ENCODE data around the gene CBFA2T3. TPM values are rescaled to one million over a fixed set of nuclear protein-coding genes. Genes with fewer than 3 reads are reported as not detected.
"Not testable (repeated sequence)": the region's sequence is repeated elsewhere in the genome, so short reads cannot be mapped to it uniquely, and the experiment has no call there.

The CBFA2T3 gene
- total RNA-seq, 1 donor from 2014 or later = 1.9 TPM

DNA sequence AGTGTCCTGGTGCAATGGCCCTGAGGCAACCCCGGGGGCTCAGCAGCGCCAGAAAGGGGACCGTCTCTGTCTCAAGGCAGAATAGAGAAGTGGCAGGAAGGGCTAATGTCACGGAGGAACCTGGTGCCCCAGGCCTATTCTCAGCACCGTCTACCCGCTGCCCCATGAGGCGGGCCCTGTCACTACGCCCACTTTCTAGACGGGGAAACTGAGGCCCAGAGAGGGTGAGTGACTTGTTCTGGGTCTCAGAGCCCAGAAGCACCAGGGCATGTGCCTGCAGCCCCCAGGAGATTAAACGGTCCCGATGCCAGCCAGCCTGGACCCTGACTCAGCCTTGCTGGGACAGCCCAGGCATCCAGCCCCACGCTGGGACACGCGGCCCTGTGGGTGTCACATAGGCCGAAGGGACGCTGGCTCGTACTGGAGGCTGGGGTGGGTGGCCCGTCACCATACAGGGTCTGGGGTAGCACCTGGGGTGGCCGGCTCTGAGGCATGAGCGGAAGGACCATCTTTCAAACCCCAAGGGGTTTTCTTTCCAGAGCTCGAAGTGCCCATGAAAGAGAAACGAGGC lies 70.4 kb downstream of the CBFA2T3 start:
- DNase-seq = no peak

DNA sequence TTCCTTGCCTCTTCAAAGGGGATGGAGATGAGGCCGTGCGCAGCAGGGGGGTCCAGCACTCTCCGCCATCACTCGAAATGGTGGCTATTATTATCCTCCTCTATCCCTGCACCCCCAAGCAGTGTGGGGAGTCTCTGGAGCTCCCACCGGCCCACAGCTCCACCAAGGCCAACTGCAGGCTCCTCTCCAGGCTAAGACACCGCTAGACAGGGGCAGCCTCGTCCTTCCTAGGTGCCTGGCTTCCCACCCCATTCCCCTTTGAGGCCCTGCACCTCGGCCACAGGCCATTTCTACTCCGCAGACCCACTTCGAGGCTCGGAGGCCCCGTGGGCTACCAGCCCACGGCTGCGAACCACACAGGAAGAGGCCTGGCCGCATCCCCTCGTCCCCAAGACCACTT lies 71.0 kb downstream of the CBFA2T3 start:
- DNase-seq = no peak

DNA sequence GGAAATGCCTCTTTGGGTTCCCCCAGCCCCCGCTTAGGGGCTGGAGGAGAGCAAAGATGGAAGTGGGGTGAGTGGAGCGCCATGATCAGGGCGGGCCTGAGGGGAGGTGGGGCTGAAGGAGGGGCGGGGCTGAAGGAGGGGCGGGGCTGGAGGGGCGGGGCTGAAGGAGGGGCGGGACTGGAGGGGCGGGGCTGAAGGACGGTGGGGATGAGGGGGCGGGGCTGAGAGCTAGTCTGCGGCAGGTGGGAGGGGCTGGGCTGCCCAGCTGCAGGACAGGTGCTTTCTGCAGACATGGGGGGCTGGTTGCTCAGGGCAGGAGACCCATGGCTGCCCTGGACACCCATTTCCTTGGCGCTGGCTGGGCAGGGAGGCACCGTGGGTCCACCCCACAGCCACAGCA lies 71.4 kb downstream of the CBFA2T3 start:
- no peak for DNase-seq

DNA sequence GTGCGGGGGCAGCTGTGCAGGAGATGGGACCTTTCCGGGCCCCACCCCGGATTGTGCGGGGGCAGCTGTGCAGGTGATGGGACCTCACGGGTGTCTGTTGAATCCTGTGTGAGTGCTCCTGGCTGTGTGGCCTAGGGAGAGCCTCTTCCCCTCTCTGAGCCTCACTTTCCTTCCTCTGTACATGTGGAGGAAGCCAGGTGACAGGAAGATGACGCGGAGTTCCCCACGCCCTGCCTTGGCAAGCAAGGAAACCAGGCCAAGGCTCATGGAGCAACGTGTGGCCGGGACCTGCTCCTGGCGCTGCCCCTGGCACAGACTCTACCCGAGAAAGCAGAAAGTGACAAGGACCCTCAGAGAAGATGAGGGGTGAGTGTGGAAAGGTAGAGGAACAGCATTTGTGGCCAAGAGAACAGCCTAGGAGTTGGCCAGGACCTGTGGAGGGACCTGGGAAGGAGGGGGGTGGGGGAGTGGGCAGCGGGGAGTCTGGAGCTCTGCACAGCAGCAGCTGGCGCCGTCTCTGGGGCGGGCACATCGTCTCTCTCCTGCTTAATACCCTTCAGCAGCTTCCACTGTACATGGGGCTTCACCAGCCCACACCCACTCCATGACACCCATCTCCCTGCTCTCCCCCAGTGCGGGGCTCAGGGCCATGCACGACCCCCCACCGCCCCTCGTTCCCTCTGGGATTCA lies 72.2 kb downstream of the CBFA2T3 start:
- DNase-seq = no peak

DNA sequence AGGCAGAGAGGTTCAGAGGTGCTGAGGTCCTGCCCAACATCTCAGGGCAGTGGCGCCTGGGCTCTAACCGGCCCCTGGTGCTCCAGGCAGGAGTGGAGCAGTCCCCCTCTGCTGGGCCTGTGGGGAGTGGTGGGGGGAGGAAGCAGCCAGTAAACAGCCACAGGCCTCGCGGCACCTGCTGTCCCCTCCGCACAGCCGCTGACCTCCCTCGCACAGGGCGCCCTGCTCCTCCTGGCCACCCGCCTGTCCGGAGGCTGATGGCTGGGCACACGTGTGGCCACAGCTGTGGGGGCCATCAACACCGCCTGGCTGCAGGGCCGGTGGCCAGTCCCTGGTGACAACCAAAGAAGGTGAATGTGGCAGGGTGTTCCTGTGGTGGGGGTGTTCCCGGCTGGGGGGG lies 73.7 kb downstream of the CBFA2T3 start:
- DNase-seq = no peak

DNA sequence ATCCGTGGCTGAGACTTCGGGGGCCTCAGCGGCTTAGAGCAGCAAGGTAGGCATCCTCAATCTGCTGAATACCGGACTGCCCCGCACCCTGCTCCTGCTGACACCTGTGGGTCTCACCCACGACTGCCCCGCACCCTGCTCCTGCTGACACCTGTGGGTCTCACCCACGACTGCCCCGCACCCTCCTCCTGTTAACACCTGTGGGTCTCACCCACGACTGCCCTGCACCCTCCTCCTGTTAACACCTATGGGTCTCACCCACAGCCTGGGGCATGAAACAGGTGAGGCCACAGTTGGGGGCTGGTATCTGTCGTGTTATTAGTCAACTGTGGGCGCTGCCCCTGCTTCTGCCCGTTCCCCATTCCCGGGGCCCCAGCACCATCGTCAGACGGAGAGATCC lies 74.3 kb downstream of the CBFA2T3 start:
- DNase-seq = no peak

DNA sequence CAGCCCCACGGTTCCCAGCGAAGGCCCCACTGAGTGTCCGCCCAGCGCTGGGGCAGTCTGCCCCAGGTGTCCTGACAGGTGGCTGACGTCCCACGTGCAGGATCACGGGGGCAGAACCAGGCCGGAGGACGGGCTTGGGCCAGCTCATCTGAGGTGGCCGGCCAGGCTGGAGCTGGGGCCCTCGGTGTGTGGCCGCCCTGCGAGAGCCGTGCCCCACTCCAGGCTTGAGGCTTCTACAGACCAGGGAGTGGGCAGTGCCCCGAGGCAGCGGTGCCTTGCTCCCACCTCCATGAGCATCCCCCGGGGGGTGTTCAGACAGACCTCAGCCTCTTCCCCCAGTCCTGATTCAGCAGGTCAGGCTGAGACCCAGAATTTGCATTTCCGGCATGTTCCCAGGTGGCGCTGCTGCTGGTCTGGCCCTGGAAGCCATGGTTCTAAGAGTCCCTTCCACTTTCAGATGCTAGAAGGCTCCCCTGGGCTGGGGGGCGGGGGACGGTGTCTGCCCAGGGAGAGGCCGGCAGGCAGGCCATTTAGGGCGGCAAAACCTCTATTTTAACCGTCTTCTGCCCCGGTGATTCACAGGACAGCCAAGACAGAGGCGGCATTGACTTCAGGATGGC lies 75.2 kb downstream of the CBFA2T3 start:
- DNase-seq = no peak

DNA sequence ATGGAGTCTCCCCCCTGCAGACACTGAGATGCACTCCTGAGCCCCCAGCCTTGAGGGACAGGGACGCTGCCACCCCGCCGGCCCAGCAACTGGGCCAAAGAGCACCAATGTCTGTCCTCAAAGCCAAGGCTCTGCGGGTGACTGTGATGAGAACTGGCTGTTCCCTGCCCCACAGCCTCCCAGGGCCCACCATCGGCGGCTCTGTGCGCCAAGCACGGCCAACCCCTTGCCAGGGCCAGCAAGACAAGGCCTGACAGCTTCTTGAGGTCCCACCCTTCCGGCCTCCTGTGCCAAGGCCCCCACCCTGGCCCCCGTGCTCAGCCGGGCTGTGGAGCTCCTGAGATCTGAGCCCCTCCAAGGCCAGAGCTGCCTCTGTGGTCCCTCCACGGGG lies 76.3 kb downstream of the CBFA2T3 start:
- no peak for DNase-seq

DNA sequence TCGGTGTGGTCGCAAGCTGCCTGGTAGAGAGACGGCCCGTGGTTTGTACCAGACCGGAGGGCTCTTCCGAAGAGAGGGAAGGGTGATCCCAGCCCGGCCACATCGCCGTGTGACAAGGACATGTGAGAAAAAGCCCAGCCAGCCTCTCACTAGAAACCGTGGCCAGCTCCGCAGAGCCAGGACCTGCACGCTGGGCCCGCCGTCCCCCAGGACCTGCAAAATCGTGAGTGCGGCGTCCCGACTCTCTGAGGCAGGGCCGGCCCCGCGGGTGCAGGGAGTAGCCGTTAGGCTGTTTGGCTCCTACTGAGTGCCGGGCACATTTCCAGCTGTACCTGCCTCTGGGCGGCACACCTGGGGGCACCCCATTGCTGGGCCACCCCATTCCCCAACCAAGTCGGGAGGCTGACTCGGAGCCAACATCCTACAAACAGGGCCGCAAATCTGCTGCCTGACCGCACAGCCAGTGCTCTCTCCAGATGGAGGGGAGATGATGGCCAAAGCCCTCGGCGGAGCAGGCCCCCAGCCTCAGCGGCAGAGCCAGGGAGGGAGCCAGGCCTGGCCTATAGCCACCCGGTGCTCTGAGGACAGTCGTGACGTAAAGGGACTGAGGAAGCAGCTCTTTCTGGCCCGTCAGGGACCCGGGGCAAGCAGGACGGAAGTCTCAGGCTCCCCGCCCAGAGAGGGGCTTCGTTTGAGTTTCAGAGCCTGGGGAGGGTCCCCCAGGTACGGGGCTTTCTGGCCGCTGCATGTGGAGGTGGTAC lies 76.9 kb downstream of the CBFA2T3 start:
- DNase-seq = no peak

DNA sequence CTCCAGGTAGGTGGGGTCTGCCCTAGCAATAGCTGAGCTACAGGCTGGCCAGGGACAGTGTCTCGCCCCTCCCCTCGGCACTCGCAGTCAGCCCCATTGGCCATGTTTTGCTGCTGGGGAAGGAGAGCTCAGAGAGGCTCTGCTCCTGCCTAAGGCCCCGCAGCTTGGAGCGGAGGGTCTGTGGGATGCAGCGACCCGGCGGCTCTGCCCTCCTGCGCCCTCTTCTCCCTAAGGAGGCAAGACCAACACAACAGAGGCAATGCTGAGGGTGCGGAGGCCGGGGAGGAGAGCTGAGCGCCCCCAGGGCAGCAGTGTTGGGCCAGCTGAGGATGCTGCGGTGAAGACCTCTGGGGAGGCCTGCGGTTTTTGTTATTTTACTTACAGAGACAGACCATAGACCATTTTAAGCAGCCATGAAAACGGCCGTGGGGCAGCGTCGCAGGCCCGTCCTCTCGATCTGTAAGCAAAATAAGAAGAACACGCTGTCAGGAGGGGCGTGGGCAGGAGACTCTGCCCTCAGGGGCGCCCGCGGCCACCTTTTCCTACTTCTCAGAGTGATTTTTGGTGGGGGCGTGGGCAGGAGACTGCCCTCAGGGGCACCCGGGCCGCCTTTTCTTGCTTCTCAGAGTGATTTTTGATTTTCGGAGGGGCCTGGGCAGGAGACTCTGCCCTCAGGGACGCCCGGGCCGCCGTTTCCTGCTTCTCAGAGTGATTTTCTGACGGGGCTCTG lies 79.1 kb downstream of the CBFA2T3 start:
- DNase-seq = no peak

DNA sequence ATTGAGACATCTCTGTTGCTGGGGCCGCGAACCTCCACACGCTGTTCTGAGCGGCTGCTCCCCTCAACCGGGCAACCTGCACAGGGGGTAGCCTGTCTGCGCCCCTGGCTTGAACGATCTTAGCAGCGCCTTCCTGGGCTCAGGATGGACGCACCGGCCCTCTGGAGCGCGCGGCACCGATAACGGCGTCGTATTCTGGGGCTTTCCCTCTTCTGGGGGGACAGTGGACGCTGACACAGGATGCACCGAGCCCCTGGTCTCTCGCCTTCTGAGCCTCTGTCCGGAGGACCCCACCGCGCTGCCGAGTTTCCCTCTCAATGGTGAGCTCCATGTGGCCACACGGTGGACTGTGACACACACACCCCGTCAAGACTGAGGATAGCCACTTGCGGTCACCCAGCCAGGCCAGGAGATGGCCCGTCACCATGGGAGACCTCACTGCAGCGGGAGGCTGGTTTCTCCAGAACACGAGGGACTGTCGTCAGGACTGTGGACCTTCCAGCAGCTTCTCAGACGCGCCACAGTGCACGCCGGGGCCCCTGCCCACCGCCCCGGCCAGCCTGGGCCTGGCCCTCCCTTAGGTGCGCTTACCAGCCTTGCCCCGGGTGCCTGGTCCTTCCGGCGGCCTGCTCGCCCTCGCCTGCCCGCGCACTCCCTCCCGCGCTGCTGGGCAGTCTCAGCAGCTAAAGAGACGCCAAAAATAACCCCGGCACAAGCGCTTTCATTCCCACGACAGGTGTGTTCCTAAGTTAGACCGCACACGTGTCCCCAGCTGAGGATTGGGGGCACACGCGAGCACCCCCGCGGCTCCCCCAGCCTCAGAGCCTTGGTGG lies 80.6 kb downstream of the CBFA2T3 start:
- DNase-seq = no peak

DNA sequence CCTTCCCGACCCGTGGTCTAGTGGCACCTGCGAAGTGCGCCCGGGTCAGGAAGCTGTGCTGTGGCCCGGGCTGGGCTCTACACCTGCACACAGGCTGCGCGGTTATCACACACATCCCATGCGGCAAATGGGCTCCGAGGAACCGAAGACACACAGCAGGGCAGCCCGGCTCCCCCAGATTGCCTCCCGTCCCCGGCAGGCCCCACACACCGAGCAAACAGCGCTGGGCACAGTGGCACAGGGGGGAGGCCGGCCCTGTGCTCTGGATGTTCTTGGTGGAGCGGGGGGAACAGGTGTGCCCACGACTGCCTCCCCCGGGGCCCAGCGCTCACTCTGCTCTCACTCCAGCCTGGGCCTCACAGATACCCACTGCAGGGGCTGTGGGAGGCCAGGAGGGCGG lies 81.7 kb downstream of the CBFA2T3 start:
- DNase-seq = no peak

DNA sequence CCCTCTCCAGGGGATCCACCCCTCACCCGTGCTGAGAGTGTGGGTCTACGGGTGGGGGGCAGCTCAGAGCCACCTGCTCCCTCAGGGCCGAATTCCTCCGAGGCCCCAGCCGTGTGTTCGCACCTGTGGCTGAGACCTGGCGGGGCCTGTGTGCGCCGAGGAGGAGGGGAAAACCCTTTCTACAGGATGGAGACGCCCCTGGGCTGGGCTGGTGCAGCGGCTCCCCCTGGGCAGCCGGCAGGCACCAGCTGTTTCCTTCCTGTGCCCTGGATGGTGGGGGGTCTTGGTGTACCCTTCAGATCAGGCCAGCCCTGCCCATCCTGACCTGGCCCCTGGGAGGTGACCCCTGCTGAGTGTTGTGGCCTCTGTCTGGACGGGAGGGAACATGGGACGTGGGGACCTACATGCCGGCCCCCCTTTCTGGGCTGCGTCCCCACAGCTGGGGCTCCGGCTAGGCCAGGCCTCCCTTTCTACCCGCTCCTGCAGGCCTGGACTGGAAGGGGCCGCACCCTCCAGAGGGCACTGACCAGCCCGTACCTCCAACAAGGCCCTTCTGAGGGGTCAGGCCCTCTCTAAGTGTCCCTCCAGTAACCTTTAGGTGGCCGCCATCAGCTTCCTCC lies 82.2 kb downstream of the CBFA2T3 start:
- no peak for DNase-seq

DNA sequence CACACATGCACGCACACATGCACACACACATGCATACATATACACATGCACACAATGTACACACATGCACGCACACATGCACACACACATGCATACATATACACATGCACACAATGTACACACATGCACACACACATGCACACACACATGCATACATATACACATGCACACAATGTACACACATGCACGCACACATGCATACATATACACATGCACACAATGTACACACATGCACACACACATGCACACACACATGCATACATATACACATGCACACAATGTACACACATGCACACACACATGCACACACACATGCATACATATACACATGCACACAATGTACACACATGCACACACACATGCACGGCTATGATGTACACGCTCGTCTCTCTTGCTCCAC lies 82.7 kb downstream of the CBFA2T3 start:
- DNase-seq = not testable (repeated sequence)

DNA sequence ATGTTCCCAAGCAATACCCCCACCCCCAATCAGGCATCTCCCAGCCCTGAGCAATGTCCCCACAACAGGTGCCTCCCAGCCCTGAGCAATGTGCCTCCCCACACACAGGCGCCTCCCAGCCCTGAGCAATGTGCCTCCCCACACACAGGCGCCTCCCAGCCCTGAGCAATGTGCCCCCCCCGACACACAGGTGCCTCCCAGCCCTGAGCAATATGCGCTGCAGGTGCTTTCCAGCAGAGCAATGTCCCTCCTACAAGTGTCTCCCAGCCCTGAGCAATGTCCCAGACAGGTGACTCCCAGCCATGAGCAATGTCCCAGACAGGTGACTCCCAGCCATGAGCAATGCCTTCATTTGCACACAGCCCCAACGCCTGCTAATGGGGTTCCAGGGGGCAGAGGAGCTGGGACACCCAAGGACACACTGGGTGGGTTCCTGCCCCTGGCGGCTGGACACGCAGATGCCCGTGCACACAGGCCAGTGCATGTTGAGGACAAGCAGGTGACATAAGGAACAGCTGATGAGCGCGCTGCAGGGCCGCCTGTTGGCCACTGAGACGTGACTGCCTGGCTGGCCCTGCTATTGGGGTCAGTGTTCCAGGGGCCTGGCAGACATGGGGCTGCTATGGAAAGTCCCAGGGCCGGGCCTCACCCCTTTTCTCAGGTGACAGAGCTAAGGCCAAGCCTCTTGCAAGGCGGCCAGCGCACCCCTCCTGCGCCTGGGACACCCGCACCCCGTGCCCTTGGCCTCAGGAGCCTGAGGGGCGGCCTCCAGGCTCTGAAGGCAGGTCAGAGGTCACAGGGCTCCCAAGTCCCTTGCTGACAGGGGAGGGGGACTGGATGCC lies 83.7 kb downstream of the CBFA2T3 start:
- DNase-seq = no peak

DNA sequence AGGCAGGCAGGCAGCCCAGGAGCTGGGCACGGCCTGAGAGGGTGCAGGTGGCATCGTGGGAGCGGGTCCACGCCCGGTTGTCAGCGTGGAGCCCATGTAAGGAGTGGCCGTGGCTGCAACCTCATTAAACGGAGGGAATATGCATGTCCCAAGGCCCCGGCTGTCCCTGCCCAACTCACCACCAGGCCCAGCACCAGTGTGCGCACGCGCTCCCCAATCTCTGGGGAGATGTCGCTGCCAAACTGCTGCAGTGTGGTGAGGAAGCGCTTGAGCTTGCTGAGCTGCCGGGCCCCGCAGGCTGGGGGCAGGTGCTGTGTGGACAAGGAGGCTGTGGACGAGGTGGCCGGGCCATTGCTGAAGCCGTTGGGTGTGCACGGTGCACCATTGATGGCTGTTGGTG lies 84.9 kb downstream of the CBFA2T3 start:
- DNase-seq = no peak

DNA sequence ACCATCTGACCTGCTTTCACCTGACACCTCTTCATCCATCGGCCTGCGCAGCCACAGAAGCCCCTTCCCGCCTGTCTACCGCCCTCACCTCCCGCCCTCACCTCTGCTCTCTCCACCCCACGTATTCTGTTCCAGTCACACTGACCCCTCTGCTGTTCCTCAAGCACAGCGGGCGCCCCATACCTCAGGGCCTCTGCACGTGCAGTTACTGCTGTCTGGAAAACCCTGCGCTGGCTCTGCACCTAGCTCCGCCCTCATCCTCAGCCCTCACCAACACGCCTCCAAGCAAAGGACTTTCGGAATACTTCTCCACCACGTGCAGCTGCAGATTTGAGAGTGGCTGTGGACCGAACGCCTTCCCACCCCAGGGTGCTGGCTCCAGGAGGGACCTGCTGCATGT lies 85.9 kb downstream of the CBFA2T3 start:
- no peak for DNase-seq

DNA sequence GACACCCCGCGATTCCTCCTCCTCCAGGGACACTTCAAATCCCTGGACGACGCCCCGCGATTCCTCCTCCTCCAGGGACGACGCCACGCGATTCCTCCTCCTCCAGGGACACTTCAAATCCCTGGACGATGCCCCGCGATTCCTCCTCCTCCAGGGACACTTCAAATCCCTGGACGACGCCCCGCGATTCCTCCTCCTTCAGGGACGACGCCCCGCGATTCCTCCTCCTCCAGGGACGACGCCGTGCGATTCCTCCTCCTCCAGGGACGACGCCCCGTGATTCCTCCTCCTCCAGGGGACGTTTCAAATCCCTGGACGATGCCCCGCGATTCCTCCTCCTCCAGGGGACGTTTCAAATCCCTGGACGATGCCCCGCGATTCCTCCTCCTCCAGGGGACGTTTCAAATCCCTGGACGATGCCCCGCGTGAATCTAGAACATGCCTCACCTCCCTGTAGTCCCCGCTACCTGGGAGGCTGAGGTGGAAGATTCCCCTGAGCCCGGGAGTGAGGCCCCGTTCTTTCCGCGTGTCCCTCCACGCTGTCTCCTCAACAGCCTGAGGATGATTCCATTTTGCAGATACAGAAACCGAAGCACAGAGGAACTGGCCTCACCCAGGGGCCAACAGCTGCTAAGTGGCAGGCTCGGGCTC lies 87.2 kb downstream of the CBFA2T3 start:
- not testable (repeated sequence) for DNase-seq

All from occipital lobe (tissue), 2 donors.